HepG2 (cell line): Measurements from ENCODE around the gene CHMP2B. TPM values are rescaled to one million over a fixed set of nuclear protein-coding genes. Genes with fewer than 3 reads are reported as not detected.

Experiments used
- ATAC-seq: fragments of 200-7000 bp; cut with Tn5 transposase; 3 replicates; pipeline ENCODE4 v1.9.1; 2020; ENCODE audit warnings: mild to moderate bottlenecking, moderate library complexity
- BruUV-seq: library from RNA; stranded (reverse); fragments of 400-500 nt; replicated peaks from 2 replicates; lab custom pipeline; 2021; lab: Mats Ljungman, UMichigan
- CTCF ChIA-PET: fragments of 300-600 bp; formaldehyde crosslinking; extraction: SDS; loops from one replicate; lab custom pipeline; 2021; ENCODE audit warnings: low total read pairs, inconsistent platforms, low intra/inter-chr PET ratio; lab: Yijun Ruan, JAX
- POLR2A ChIA-PET: fragments of 350-600 bp; sonication (Branson Sonifier 250); formaldehyde crosslinking; loops from one replicate; lab custom pipeline; 2020; ENCODE audit warnings: antibody characterized with exemption, inconsistent platforms; lab: Yijun Ruan, JAX
- DNase-seq: peaks from one replicate; pipeline ENCODE4 v3.0.0-alpha.2; 2015; ENCODE audit warnings: low spot score
- FAIRE-seq: peaks from 3 replicates; lab custom pipeline; 2011; peaks lifted over from hg19 to GRCh38; lab: Jason Lieb, UNC
- H2AFZ ChIP-seq: one replicate; pipeline ENCODE4 v1.6.1; 2011; ENCODE audit warnings: low read length, inconsistent platforms
- H3K27ac ChIP-seq: fragments of 300-600 bp; 3 replicates; pipeline ENCODE4 v1.8.0; 2011; ENCODE audit warnings: mixed run types, mild to moderate bottlenecking, mixed read lengths, low read length, inconsistent platforms; ENCODE audit not compliant: insufficient read depth; ENCODE audit errors: extremely low read length
- H3K27me3 ChIP-seq, 2 experiments: fragments of 200-600 bp in 1 of 2; 2 replicates in 1 of 2; 3 replicates in 1 of 2; pipeline versions ENCODE4 v1.6.0 to v1.8.0; 2011; ENCODE audit warnings: low read length in 2 of 2, mild to moderate bottlenecking in 2 of 2, moderate library complexity in 2 of 2, inconsistent platforms in 1 of 2; ENCODE audit not compliant: insufficient read depth in 2 of 2, control insufficient read depth in 1 of 2
- H3K36me3 ChIP-seq, 2 experiments: fragments of 200-600 bp in 1 of 2; replicated peaks in 1 of 2; 2 replicates in 1 of 2; 3 replicates in 1 of 2; pipeline versions ENCODE4 v1.5.1 to v1.8.0; 2011; ENCODE audit warnings: low read length in 2 of 2, inconsistent platforms in 1 of 2; ENCODE audit not compliant: insufficient read depth in 2 of 2, control insufficient read depth in 1 of 2
- H3K4me1 ChIP-seq: 2 replicates; pipeline ENCODE4 v1.5.1; 2012; ENCODE audit warnings: low read length, inconsistent platforms; ENCODE audit not compliant: insufficient read depth
- H3K4me2 ChIP-seq: 2 replicates; pipeline ENCODE4 v1.6.0; 2011; ENCODE audit warnings: low read depth, low read length, inconsistent platforms
- H3K4me3 ChIP-seq, 3 experiments: fragments of 200-600 bp in 1 of 3; sonication (generic), shearing (Covaris generic) in 1 of 3; replicated peaks in 1 of 3; 2 replicates each; pipeline ENCODE4 v1.5.1; 2011 to 2016; ENCODE audit warnings: low read length in 3 of 3, inconsistent platforms in 2 of 3, low read depth in 2 of 3, mild to moderate bottlenecking in 2 of 3, control low read depth in 1 of 3, mixed read lengths in 1 of 3; ENCODE audit not compliant: insufficient read depth in 1 of 3
- H3K79me2 ChIP-seq: one replicate; pipeline ENCODE4 v1.6.1; 2011; ENCODE audit warnings: low read length, inconsistent platforms; ENCODE audit not compliant: insufficient read depth
- H3K9ac ChIP-seq: 2 replicates; pipeline ENCODE4 v1.6.0; 2011; ENCODE audit warnings: mild to moderate bottlenecking, low read depth, low read length, inconsistent platforms; ENCODE audit not compliant: insufficient read depth
- H3K9me3 ChIP-seq: 2 replicates; pipeline ENCODE4 v1.5.1; 2012; ENCODE audit warnings: mild to moderate bottlenecking, low read length
- H4K20me1 ChIP-seq: 2 replicates; pipeline ENCODE4 v1.6.0; 2011; ENCODE audit warnings: inconsistent platforms, mild to moderate bottlenecking, low read length, moderate library complexity; ENCODE audit not compliant: insufficient read depth
- ASH2L ChIP-seq: fragments of 300-600, 200-600 bp; sonication (generic); IDR thresholded peaks from 2 replicates; pipeline ENCODE4 v1.7.0; 2017; ENCODE audit warnings: low read depth, mild to moderate bottlenecking, moderate library complexity, mixed read lengths, low read length; ENCODE audit not compliant: insufficient read length
- GTF2F1 ChIP-seq: fragments of 150-350 bp; IDR thresholded peaks from 2 replicates; pipeline ENCODE4 v1.6.1; 2014; ENCODE audit warnings: low read length
- HMG20A ChIP-seq: IDR thresholded peaks from 2 replicates; pipeline ENCODE4 v1.6.1; 2016; ENCODE audit warnings: borderline replicate concordance
- TAF1 ChIP-seq: sonication (generic); formaldehyde crosslinking; IDR thresholded peaks from 2 replicates; pipeline ENCODE4 v1.4.0; 2020; ENCODE audit warnings: missing genetic modification reagents
- TEAD3 ChIP-seq: optimal IDR thresholded peaks from 2 replicates; pipeline ENCODE3; 2016; ENCODE audit warnings: borderline replicate concordance
- ZNF616 ChIP-seq: sonication (generic); formaldehyde crosslinking; IDR thresholded peaks from 2 replicates; pipeline ENCODE4 v1.5.0; 2020; ENCODE audit warnings: low read depth, mild to moderate bottlenecking, missing genetic modification reagents
- ZNF749 ChIP-seq: sonication (generic); formaldehyde crosslinking; IDR thresholded peaks from 2 replicates; pipeline ENCODE4 v1.8.0; 2022; ENCODE audit warnings: mild to moderate bottlenecking, missing genetic modification reagents, moderate library complexity, borderline replicate concordance
- WGBS: methylation state at CpG from one replicate; pipeline ENCODE4 v1.1.6; 2017; ENCODE audit warnings: low lambda C conversion rate; 5-methylcytosine and 5-hydroxymethylcytosine counted together
- in situ Hi-C: cut with HindIII; loops from 2 replicates; pipeline ENCODE4 v1.10.0; 2017; ENCODE audit warnings: low pct_unique_long_range_greater_than_20kb; ENCODE audit not compliant: extremely low pct_ligation_motif_present
- intact Hi-C: fragments of 100-400 bp; cut with micrococcal nuclease; formaldehyde crosslinking; loops from one replicate; pipeline ENCODE4 v1.10.0; 2022; ENCODE audit not compliant: unreplicated experiment
- polyA plus RNA-seq, 8 experiments: library from polyadenylated mRNA; depleted of rRNA in 3 of 8; stranded (reverse) in 7 of 8; unstranded in 1 of 8; fragments of >200 nt; fragmentation: Illumina TruSeq in 4 of 8; extraction: Trizol in 4 of 8; gene quantifications; 2 replicates each; pipeline versions ENCODE4 v1.2.1 to v1.2.3, GENCODE V29; 2011 to 2016; ENCODE audit warnings: low read depth in 4 of 8, missing spikeins in 1 of 8, mixed read lengths in 1 of 8; ENCODE audit not compliant: insufficient read depth in 1 of 8
- total RNA-seq, 5 experiments: library from RNA; depleted of rRNA; stranded (reverse); fragments of >200 nt; fragmentation: Illumina TruSeq; extraction: Trizol; gene quantifications; 2 replicates each; pipeline ENCODE4 v1.2.3, GENCODE V29; 2016; ENCODE audit warnings: low read depth in 1 of 5

CHMP2B gene
- total and polyA plus RNA-seq, 2 of the 13 experiments (the other 11 are each of a cell fraction or from before 2014, with no cell fraction given): 6.9 to 33.5 TPM

DNA sequence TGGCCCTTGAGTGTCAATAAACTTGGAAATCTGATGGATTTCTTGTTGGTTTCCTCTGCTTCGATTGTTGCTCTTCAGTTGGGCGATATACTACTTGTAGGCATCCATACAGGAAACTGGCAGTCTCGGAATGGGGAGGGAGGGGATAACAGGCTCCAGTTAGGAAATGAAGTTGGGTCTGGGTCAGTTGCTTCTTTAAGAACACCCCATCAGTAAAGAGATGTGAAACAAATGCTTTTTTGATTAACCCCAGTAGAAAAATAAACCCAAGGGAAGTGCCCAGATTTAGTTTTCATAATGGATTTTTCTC is 681 bp downstream of the CHMP2B start:
- Histone ChIP-seq H3K36me3 (peaks cover 1 to 5% of the 10 kb centered on the region in 2 experiments; a peak in 2 of 5 replicates), H4K20me1 (no peaks in the 10 kb centered on the region), H3K4me3 (peak overlapping the region; percentile 78 to 97 (median 88)), H3K4me1 (peaks cover 24% of the 10 kb centered on the region), H3K79me2 (peaks cover 53% of the 10 kb centered on the region), H3K27ac (peak overlapping the region; percentile 76), H2AFZ (peak overlapping the region; percentile 43), H3K27me3 (no peaks in the 10 kb centered on the region; a peak in 1 of 5 replicates), H3K9me3 (no peaks in the 10 kb centered on the region), H3K4me2 (peak overlapping the region; percentile 86), H3K9ac (peak overlapping the region; percentile 88)
- no TSS peak for BruUV-seq
- intact Hi-C loops: loop anchor here (1.0 to 5.0 kb wide), 2 partner anchors 21 to 60 kb away; no protein-coding TSS in a partner anchor
- ATAC-seq (peak; percentile 52), FAIRE-seq (no peak), DNase-seq (peak; percentile 1)
- CTCF ChIA-PET: no interaction called here
- 0% methylated on average over 3 of the region's 3 CpGs for WGBS
- POLR2A ChIA-PET: interaction anchor here (1.3 kb wide), 1 partner anchor 19 kb away, joined by 4 read pairs; no protein-coding TSS in a partner anchor
- TF ChIP-seq ZNF749 (CRISPR knock-in tag): 0 out of 2 replicates have a peak, but pooled peaks have one; percentile 5
- TF ChIP-seq ASH2L: peak; percentile 0
- no peak for TF ChIP-seq TEAD3 (CRISPR knock-in tag)
- in situ Hi-C loops: no loop called here

DNA sequence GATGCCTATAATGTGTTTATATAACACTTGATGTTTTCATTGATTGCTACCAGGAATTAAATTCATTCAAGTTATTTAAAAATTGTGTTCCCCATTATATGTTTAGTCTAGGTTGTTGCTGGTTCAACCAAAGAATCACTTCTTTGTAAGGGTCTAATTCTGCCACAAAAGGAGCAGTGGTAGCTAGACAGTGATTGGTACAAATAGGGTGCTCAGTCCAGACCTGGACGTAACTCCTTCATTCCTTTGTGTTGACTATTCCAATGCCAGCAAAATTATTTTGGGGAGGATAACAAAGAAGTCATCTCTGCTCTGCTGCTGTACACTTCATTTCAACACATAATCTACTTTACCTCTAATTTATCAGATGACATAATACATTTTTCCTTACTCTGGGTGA is 1.2 kb downstream of the CHMP2B start:
- H3K27ac ChIP-seq: no peak overlapping the region
- no peak for TF ChIP-seq GTF2F1
- no peak for TF ChIP-seq HMG20A (CRISPR knock-in tag)
- TF ChIP-seq TAF1: no peak
- TF ChIP-seq ZNF616 (CRISPR knock-in tag): no peak
- no peaks in the 10 kb centered on the region; a peak in 1 of 5 replicates for H3K27me3 ChIP-seq
- CTCF ChIA-PET: no interaction called here
- peaks cover 1 to 5% of the 10 kb centered on the region in 2 experiments; a peak in 2 of 5 replicates for H3K36me3 ChIP-seq
- ATAC-seq (no peak), FAIRE-seq (no peak), DNase-seq (peak; percentile 2)
- H3K9ac ChIP-seq: peak overlapping the region; percentile 88; the same call in 1 of the 2 replicates
- in situ Hi-C loops (no loop called here), intact Hi-C loops (loop anchor here (1.0 to 5.0 kb wide), 2 partner anchors 22 to 61 kb away; no protein-coding TSS in a partner anchor)
- TSS peak; percentile 54 for BruUV-seq
- no peaks in the 10 kb centered on the region for H3K9me3 ChIP-seq
- POLR2A ChIA-PET: no interaction called here
- H3K4me1 ChIP-seq: peaks cover 24% of the 10 kb centered on the region
- peak overlapping the region; percentile 86 for H3K4me2 ChIP-seq
- WGBS: 26% methylated on average over 1 of the region's 1 CpG
- no peaks in the 10 kb centered on the region for H4K20me1 ChIP-seq
- no peak overlapping the region for H2AFZ ChIP-seq
- H3K79me2 ChIP-seq: peaks cover 58% of the 10 kb centered on the region
- peak overlapping the region; percentile 78 to 97 (median 88); a peak in 5 of 6 replicates for H3K4me3 ChIP-seq
